Thyroid gland (tissue), 4 donors: ENCODE results near the gene GRAMD4. TPM values are rescaled to one million over a fixed set of nuclear protein-coding genes. Genes with fewer than 3 reads are reported as not detected.

Experiments
- DNase-seq, 2 donors: peaks; one replicate each; pipeline ENCODE4 v3.0.0-alpha.2; 2019
- H3K27ac ChIP-seq, 3 donors: fragments of 200-600 bp; sonication (generic); 1 replicate in 2 of 3; 2 replicates in 1 of 3; pipeline ENCODE4 v1.5.1; 2016 to 2019; ENCODE audit warnings: mild to moderate bottlenecking in 1 of 3, moderate library complexity in 1 of 3
- H3K27me3 ChIP-seq: fragments of 200-600 bp; sonication (generic); one replicate; pipeline ENCODE4 v1.5.1; 2019
- H3K36me3 ChIP-seq, 2 donors: fragments of 200-600 bp; sonication (generic); one replicate each; pipeline ENCODE4 v1.5.1; 2016 to 2019
- H3K4me1 ChIP-seq, 2 donors: fragments of 200-600 bp; sonication (generic); one replicate each; pipeline ENCODE4 v1.5.1; 2017 to 2019
- H3K4me3 ChIP-seq, 3 donors: fragments of 200-600 bp; sonication (generic); replicated peaks in 1 of 3; 1 replicate in 2 of 3; 2 replicates in 1 of 3; pipeline ENCODE4 v1.5.1; 2016; ENCODE audit warnings: mild to moderate bottlenecking in 1 of 3
- H3K9me3 ChIP-seq: fragments of 200-600 bp; sonication (generic); one replicate; pipeline ENCODE4 v1.5.1; 2017
- CTCF ChIP-seq, 6 experiments: fragments of 200-600 bp in 3 of 6; fragments of 450-650 bp in 3 of 6; sonication (generic) in 3 of 6; IDR thresholded peaks; one replicate each; pipeline ENCODE4 v1.5.1; 2016 to 2019; ENCODE audit warnings: antibody characterized with exemption in 6 of 6, mild to moderate bottlenecking in 2 of 6, inconsistent platforms in 1 of 6, moderate library complexity in 1 of 6
- POLR2A ChIP-seq, 2 donors: fragments of 450-650 bp; IDR thresholded peaks; one replicate each; pipeline ENCODE4 v1.6.1; 2017; ENCODE audit warnings: antibody characterized with exemption in 2 of 2, mild to moderate bottlenecking in 2 of 2, moderate library complexity in 1 of 2
- WGBS, 2 donors: methylation state at CpG; one replicate each; pipeline ENCODE4 v1.1.5; 2017; 5-methylcytosine and 5-hydroxymethylcytosine counted together
- intact Hi-C: fragments of 100-400 bp; cut with DNase I; formaldehyde crosslinking; loops from one replicate; pipeline ENCODE4 v1.15.1; 2023
- total RNA-seq, 4 donors: library from RNA; depleted of rRNA; stranded (reverse); fragments of >200 nt; gene quantifications; one replicate each; pipeline ENCODE4 v1.2.3, GENCODE V29; 2016

GRAMD4 gene
- total RNA-seq, 4 donors from 2014 or later, result 33.5 to 193 (median 62.1) TPM

- no peaks in the 10 kb centered on the region for H3K9me3 ChIP-seq
- intact Hi-C loops, result no loop called here
- TF ChIP-seq CTCF (IDR thresholded peaks at IDR 0.05), result no peak
- TF ChIP-seq POLR2A (IDR thresholded peaks at IDR 0.05), result no peak
- H3K36me3 ChIP-seq, result no peaks in the 10 kb centered on the region
- WGBS, 2 donors, result 80 to 96% methylated on average over 3 to 14 of the region's 14 CpGs
- no peak overlapping the region for H3K27ac ChIP-seq
- H3K4me1 ChIP-seq, result peaks cover 22 to 45% of the 10 kb centered on the region in 2 donors
- H3K4me3 ChIP-seq, result no peak overlapping the region
- no peaks in the 10 kb centered on the region for H3K27me3 ChIP-seq
- no peak for DNase-seq
Measured at GRCh38 chr22:46609724-46610201, 10.4 kb upstream of the GRAMD4 start.

GRCh38 chr22:46610356-46610755, 9.8 kb upstream of the GRAMD4 start:
- no peak overlapping the region for H3K4me3 ChIP-seq
- intact Hi-C loops, result no loop called here
- H3K27me3 ChIP-seq, result no peaks in the 10 kb centered on the region
- DNase-seq, result no peak
- 83 to 85% methylated on average over 12 of the region's 12 CpGs for WGBS, 2 donors
- no peaks in the 10 kb centered on the region for H3K36me3 ChIP-seq
- H3K9me3 ChIP-seq, result no peaks in the 10 kb centered on the region
- H3K4me1 ChIP-seq, result peaks cover 22 to 45% of the 10 kb centered on the region in 2 donors
- no peak for TF ChIP-seq POLR2A (IDR thresholded peaks at IDR 0.05)
- TF ChIP-seq CTCF (IDR thresholded peaks at IDR 0.05), result no peak
- H3K27ac ChIP-seq, result no peak overlapping the region

GRCh38 chr22:46611189-46611588, 9.0 kb upstream of the GRAMD4 start:
- no peaks in the 10 kb centered on the region for H3K36me3 ChIP-seq
- TF ChIP-seq POLR2A (IDR thresholded peaks at IDR 0.05) (no peak), CTCF (IDR thresholded peaks at IDR 0.05) (no peak)
- no peaks in the 10 kb centered on the region for H3K27me3 ChIP-seq
- H3K4me1 ChIP-seq, result peaks cover 22 to 45% of the 10 kb centered on the region in 2 donors
- no peaks in the 10 kb centered on the region for H3K9me3 ChIP-seq
- 83 to 90% methylated on average over 7 of the region's 7 CpGs for WGBS, 2 donors
- H3K4me3 ChIP-seq, result no peak overlapping the region
- no peak for DNase-seq
- H3K27ac ChIP-seq, result no peak overlapping the region
- intact Hi-C loops, result no loop called here

- Histone ChIP-seq H3K27ac (no peak overlapping the region), H3K4me1 (peaks cover 22 to 44% of the 10 kb centered on the region in 2 donors), H3K4me3 (no peak overlapping the region), H3K27me3 (no peaks in the 10 kb centered on the region), H3K36me3 (no peaks in the 10 kb centered on the region), H3K9me3 (no peaks in the 10 kb centered on the region)
- no peak for DNase-seq
- 54 to 78% methylated on average over 7 to 12 of the region's 13 CpGs for WGBS, 2 donors
- TF ChIP-seq POLR2A (IDR thresholded peaks at IDR 0.05), result no peak
- intact Hi-C loops, result no loop called here
Measured at GRCh38 chr22:46612341-46612903, 7.8 kb upstream of the GRAMD4 start.

GRCh38 chr22:46612904-46613605, 7.1 kb upstream of the GRAMD4 start:
- Histone ChIP-seq H3K4me1 (peaks cover 23 to 44% of the 10 kb centered on the region in 2 donors), H3K27ac (no peak overlapping the region), H3K27me3 (no peaks in the 10 kb centered on the region), H3K36me3 (no peaks in the 10 kb centered on the region), H3K9me3 (no peaks in the 10 kb centered on the region), H3K4me3 (no peak overlapping the region)
- TF ChIP-seq CTCF (IDR thresholded peaks at IDR 0.05), result no peak
- TF ChIP-seq POLR2A (IDR thresholded peaks at IDR 0.05), result no peak
- WGBS, 2 donors, result 56 to 72% methylated on average over 16 of the region's 23 CpGs
- DNase-seq, result no peak
- intact Hi-C loops, result no loop called here
